ENCODE results near the gene PIP4K2C.
A peak's percentile ranks its signal among the peaks of the same experiment; 100 is the strongest.

Gene PIP4K2C

DNA sequence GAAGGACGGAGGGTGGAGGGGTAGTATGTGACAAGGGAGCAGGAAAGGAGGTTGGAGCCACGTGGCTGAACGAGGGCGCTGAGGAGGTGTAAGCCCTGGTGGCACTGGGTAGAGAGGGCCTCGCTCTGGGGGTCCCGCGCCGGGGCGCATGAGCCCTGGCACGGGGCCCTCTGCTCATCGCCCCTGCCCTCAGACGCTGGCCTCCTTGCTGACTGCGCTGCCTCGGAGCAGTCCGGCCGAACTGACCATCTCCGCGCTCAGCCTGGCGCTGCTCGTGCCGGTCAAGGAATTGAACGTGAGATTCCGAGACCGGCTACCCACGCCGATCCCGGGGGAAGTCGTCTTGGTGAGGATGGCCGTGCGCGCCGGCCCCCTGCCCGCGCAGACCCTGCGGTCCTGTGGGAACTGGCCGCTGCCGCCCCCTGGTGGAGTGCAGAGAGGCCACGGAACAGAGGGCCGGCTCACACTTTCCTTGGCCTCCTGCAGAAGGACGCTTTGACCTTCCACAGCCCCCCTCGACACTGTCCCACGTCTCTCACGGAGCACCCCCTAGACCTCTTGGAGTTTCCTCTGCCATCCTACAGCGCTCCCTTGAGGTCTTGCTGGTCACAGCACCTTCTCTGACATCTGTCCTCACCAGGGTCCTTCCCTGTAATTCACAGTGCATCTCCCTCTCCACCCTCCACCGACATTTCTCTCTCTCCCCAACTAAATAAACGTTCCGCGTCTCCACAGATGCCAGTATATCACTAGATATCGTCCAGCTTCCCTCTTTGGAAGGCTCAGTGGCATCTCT lies 30.7 kb downstream of the PIP4K2C start:
- no peak for DNase-seq (ENCODE audit: low read depth)

DNA sequence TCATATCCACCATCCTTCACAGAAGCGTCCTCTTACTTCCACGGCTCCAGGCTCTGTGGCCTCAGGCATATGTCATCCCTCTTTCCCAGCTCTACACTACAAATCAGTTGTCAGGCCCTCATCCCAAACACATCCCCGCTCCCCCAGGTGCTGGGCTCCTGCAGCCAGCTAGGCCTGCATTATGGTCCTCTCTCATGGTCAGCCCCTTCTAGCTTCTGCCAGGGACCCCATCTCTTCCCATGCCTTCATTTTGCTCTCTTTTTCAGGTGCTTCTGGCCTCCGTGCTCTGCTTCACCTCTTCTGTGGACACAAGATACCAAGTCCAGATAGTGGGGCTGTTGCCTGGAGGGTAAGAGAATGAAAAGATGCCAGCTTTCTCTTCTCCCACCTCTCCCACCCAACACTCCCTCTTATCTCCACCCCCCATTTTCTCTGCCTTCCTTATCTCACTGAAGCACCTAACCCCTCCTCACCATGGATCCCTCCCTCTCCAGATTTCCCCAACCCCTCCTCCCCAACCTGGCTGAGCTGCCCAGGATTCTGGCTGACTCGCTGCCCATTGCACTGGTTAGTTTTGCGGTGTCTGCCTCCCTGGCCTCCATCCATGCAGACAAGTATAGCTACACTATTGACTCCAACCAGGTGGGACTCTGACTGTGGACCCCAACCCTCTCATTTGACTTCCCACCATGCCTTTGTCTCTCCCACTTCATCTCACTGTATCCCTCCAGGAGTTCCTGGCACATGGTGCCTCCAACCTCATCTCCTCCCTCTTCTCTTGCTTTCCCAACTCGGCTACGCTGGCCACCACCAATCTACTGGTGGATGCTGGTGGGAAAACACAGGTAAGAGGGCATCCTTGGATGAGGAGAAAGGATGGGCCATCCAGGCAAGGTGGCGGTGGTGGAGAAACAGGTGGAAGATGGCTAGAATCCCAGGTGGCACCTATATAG lies 31.6 kb downstream of the PIP4K2C start:
- no peak for DNase-seq (ENCODE audit: low read depth)

DNA sequence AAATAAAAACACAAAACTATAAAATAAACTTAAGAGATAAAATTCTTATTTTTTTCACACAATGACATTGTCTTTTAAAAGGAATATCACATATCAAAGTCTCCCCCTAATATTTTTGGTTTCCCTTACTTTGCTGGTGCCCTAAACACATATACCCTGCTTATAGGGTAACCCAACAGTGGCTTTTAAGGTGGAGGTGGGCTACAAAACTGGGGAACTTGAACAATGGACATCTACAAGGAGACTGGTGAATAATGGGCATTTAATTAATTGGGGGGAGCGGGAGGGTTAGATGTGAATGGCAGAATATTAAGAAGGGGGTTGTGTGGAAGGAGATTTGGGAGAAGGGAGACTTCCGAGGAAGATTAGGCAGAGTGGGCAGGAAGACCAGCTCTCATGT lies 32.4 kb downstream of the PIP4K2C start:
- DNase-seq (ENCODE audit: low read depth): no peak

DNA sequence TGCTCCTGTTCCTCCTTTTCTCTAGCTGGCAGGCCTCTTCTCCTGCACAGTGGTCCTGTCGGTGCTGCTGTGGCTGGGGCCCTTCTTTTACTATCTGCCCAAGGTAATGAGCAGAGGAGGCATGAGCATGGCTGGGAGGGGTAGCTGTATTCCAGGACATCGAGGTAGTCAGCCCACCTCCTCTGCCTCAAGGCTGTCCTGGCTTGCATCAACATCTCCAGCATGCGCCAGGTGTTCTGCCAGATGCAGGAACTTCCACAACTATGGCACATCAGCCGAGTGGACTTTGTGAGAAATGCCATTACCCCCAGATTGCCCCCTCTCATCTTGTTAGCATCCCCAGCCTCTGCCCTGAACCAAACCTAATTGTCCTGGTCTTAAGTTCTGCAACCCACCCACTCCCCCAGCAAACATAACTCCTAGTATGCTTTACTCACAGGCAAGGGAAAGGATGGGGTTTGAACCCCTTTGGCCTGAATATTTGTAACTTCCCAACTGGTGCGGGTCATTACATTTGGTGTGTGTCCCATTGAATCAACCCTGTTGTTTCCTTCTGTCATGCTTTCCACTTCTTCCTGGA lies 32.9 kb downstream of the PIP4K2C start:
- no peak for DNase-seq (ENCODE audit: low read depth)

DNA sequence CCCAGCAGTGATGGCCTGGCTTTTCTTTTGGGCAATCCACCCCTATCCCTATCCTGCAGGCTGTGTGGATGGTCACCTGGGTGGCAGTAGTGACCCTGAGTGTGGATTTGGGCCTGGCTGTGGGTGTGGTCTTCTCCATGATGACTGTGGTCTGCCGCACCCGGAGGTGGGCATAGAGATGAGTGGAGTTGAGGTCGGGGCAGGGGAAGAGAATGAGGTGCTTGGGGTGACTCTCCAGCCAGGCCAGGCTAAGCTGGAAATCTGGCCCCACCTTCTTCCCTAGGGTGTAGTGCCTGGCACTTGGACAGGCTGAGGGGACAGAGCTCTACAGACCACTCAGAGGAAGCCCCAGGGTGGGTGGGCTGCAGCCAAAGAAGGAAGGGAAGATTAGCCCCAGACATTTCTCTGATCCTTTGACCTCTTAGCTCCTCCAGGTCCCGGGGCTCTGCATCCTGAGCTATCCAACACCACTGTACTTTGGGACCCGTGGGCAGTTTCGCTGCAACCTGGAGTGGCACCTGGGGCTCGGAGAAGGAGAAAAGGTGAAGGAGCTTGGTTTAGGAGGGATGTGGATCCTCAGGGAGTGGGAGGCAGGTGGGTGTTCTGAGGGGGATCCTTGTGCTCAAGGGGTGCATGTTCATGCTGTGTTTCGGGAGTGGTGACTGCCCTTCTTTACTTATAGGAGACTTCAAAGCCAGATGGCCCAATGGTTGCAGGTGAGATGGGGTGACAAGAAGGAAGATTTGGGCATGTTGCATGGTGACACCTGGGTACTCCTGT lies 33.6 kb downstream of the PIP4K2C start:
- DNase-seq (ENCODE audit: low read depth): no peak

DNA sequence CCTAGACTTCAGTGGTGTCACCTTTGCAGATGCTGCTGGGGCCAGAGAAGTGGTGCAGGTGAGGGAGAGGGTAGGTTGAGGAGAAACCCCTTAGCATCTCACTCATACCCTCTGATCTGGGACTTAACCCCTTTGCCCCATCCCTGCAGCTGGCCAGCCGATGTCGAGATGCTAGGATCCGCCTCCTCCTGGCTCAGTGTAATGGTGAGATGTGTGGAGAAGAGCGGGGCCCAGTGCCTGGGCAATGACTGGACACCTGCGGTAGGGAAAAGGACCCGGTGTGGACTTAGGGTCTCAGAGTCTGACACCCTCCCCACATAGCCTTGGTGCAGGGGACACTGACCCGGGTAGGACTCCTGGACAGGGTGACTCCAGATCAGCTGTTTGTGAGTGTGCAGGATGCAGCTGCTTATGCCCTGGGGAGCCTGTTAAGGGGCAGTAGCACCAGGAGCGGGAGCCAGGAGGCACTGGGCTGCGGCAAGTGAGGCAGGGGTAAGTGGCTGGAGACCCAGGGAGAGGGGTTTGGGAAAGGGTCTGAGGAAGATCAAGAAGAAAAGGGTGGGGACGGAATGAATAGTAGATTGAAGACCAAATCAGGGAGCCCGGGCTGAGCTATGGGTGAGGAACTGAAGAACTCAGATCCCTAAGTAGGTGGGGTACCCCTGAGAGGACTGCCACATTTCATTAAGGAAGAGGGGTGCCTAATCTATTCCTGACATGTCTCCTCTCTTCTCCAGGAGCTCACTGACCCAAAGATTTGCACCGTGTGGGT lies 34.5 kb downstream of the PIP4K2C start:
- DNase-seq (ENCODE audit: low read depth): no peak

DNA sequence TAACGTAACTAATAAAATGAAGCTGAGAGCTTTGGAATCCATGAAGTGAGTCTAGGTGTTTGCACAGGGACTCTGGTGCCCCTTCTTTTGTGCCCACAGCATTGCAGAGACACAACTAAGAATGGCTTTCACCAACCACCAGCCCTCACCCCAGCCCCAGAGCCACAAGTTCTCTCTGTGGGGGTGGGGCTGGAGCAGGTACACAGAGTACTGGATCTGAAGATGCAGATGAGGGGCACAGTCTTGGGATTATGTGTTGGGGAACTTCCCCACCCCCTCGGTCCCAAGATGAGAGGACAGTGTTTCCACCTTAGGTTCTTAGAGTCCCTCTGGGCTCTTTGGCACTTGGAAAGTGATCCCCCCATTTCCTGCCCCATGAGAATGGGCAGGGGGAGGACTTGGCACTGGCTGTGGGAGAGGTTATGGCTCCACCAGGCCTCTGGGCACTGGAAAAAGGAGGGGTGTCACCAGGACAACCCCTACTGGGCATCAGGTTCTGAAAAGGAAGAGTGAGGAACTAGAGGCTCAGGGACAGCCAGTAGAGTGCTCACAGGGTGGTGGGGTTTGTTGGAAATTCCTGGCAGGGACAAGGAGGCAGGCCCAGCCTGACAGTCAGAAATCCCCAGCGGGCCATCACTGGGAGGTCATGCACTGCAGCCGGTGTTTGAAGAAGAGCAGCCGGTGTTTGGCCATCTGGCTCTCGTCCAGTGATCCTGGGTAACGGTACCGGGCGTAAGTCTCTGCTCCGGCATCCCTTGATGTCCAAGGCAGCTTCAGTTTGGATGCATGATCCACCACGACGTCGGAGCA lies 35.3 kb downstream of the PIP4K2C start:
- no peak for DNase-seq (ENCODE audit: low read depth)

DNA sequence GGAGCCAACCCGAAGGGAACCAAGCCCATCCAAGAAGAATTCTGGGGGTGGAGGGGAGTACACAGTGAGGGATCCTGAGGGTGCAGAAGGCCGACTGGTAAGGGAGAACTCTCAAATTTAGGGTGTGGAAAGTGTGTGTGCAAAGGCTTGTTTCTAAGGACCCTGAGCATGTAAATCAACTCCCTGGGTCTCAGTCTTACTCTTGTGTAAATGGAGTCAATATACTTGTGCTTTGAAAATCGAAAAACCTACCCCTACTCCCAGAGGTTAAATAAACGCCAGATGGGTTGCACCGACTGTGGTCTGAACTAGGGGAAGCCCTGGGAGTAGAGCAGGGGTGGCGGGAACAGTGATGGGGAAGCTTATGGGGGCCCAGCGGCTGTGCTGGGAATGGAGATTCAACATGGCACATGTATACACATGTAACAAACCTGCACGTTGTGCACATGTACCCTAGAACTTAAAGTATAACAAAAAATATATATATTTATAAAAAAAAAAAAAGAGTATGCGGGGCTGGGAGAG lies 36.0 kb downstream of the PIP4K2C start:
- no peak for DNase-seq (ENCODE audit: low read depth)

DNA sequence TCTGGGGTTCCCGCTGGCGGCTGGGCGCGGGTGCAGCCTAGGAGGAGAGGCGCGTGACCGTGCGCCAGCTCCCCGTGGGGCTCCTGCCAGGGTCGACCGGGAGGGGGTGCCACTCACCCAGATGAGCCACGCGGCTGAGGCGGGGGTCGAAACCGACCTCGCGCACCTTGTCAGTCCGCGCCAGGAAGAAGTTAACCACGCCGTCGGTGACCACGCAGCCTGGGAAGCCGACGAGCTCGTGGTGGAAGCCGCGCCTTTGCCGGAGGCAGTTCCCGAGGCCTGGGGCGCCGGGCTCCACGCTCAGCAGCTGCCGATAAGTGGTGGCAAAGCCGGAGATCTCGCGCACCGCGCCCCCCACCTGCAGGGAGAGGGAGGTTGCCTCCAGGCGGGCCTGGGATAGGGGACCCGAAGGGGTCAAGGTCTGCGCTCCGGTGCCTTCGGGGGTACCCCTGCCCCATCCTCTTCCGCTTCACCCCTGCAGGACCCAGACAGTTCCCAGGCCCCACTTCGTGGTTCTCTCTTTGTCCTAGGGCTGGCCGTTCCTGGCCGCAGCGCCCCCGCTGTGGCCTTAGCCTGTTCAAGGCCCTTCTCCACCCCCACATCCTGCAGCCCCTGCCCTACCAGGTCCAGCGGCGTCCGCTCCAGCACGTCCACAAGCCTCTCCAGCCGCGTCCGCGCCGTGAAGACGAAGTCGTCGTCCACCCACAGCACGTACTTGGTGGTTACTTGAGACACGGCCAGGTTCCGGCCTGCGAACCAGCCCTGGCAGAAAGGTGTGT lies 36.7 kb downstream of the PIP4K2C start:
- DNase-seq (ENCODE audit: low read depth): no peak

DNA sequence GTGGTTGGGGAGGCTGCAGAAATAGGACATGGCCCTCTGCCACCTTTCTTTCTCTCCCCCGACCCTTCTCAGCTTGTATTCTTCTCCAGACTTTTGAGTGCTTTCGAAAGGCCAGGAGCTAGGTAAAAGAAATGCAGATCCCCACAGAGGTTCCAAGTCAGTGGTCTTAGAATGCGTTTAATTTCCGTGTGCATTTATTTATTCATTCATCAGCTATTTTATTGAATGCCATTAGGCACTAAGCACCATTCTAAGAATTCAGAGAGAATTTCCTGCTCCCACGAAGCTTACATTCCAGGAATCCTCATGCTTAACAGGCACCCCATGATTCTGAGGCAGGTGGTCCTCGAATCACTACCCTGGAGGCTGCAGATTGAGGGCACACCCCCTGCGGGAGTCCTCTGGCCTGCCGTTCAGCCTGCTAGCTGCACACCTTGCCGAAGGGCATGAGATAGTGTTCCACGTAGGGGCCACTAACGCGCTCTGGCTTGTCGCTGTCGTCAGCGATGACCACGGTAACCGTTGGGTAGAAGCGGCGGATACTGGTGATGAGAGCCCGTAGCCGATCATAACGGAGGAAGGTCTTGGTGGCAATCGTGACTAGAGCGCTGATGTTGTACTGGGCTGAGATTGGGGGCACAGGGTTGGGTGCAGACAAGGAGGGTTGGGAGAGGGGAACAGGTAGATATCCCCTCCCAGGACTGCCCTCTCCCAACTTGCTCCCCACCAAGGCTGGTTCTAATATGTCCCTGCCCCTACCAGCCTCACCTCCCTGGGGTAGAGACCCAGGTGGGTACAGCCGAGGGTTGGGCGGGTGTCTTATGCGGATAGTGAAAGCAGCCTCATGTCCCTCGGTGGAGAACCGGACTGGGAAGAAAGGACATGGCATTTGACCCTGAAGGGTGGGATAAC lies 37.5 kb downstream of the PIP4K2C start:
- no peak for DNase-seq (ENCODE audit: low read depth)

DNA sequence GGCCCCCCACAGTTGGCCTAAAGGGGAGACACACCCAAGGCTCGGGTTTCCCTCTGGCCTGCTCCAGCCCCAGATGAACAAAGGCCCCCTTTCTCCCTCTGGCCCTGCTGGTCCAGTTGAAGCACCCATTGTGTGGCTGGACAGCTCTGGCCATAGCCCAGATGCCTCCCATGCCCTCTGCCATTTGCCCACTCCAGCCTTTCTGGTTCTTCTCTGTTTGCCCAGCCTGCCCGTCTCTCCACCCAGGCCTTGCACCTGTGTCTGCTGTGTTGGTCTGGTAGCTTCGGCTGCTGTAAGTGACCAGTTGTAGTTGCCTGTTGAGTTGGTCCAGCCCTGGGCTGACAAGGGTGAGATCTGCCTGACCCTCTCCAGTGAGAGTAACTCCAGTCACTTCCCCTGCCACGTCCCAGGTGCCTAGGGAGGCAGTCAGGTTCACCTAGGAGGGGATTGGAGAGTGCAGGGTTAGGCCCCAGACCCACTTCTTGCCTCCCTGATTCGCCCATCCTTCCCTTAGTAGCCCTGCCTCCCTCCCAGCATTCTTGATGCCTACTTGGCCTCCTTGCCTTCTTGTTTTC lies 39.0 kb downstream of the PIP4K2C start:
- DNase-seq (ENCODE audit: low read depth): no peak

DNA sequence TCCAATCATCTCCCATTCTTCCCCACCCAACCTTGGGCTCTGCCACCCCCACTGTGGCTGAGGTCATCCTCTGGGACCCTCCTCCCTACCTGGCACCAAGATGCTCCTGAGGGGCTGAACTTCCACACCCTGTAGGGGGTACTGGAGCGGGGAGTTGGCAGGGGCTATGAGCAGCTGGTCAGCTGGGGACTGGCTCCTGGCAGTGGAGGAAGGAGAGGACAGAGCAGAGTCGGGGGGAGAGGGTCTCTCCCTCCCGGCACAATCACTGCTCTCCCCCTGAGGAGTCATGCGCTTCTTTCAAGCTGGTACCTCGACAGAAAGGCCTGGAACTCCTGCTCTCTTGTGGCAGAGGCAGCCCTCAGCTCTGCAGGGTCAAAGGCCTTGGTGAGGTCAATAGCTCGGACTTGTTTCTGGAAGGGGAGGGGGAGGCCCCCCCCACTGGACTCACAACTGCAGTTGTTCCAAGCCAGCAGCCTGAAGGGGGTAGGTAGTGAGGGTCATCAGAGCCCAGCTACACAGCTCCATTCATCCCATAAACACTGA lies 40.0 kb downstream of the PIP4K2C start:
- DNase-seq (ENCODE audit: low read depth): no peak

DNA sequence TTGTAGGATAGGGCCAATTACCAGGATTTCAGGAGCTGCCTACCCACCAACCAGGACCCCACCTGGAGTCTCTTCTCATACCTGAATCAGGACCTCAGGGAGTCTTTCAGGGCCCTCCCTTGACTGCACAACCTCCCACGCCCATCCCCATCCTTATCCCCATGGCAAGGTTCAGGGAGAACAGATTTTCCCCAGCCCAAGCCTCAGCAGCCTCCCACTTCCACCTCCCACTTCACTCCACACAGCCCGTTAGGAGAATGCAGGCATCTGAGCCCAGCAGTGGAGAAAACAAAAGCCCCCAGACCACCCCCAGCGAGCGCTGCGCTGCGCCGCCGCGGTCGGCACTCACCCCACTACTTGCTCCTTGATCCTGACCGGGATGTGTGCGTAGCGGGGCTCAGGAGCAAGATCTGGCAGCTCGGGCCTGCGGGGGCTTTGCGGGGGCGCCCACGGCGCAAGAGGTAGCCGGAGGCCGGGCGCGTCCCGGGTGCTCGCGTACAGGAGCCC lies 40.6 kb downstream of the PIP4K2C start:
- DNase-seq (ENCODE audit: low read depth): no peak

DNA sequence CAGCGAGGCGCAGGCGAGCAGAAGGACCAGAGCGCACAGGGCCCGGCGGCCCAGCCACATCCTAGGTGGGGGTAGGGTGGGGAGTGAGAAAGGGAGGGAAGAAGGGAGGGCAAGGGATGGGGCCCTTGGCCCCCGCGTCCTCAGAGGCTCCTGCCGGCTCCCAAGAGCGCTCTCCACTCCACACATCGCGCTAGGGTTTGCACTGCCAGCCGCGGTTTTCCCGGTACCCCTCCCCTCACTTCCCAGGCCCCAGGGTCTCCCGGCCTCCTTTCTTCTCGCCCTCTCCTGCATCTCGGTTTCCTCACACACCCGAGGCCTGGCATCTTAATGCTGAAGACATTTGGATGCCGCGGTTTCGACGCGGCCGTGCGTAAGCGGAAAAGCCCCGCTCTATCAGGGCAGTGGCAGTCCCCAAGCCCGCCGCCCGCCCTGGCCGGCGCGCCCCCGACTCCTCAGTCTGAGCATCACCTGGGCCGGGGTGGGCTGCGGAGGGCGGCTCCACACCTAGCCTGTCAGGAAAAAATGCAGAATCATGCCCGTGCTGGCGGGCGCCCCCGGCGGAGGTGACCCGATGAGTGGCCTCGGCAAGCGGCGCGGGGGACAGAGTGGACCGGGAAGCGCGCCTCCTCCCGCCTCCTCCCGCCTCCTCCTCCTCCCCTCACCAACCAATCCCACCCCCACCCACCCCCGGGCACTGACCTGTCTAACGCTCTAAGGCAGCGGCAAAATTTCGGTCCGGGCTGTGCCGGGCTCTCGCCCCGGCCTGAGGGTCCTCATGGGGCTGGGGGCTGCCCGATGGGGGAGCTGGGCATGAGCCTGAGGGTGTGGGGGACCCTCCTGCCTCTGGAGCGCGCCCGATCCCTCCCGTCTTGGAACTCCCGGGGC lies 41.3 kb downstream of the PIP4K2C start:
- no peak for DNase-seq (ENCODE audit: low read depth)

DNA sequence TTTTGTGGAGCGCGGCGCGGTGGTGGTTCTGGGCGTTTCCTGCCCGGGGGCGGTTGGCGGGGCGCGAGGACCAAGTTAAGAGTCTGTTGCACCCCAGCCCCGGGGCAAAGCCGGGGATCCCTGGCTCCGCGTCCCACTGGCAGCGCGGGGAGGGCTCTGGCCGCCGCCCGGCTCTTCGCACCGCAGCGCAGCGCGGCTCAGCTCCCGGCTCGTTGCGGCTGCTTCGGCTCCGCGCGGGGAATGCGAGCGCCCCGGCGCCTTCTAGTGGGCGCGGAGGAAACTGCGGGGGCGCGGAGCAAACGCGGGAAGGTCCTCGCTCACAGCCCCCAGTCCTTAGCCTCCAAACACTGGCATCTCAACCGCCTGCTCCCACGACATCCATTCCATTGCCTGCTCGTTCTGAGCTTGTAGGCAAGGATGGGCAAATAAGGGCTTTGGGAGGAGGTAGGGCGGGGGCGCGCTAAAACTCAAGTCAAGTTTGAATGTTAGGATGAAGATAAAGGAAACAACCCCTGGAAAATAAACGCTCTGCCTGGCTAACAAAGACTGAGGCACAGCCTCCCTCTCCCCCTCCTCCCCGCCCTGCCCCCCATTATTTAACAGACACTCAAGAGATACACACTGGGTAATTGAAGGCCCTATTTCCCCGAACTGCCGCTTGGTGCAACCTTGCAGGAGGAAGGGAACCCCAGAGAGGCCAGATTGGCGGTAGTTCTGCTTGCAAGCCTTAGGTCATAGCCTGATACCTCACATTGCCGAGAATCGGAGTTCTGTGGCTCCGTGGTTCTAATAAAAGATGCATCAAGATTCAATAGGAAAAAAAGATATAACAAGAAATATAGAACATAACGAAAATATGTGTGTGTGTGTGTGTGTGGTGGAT lies 42.2 kb downstream of the PIP4K2C start, which contains the start of gene B4GALNT1:
Gene B4GALNT1 (minus strand): TSS at position 244 of the 883 bp plus-strand sequence. CDS start 1,069 bp downstream, outside the sequence.
- peak; percentile 57 for DNase-seq (ENCODE audit: low read depth)
